NCI-H2029 (cell line): ENCODE results near the gene TNPO3.

Experiments
- DNase-seq: peaks from one replicate; lab custom pipeline; 2025; lab: John Stamatoyannopoulos, UW

Gene TNPO3

GRCh38 chr7:128906001-128906765, 148.7 kb downstream of the TNPO3 start:
- DNase-seq: no peak

GRCh38 chr7:128904381-128905197, 150.3 kb downstream of the TNPO3 start:
- DNase-seq: peak; percentile 38
